SKM-1 treated with dmso at 0.1 percent for 144 hours (cell line): ENCODE data around the gene MMP17.

ENCODE experiments used
- DNase-seq: peaks from one replicate; lab custom pipeline; 2025; ENCODE audit not compliant: unreplicated experiment; lab: John Stamatoyannopoulos, UW

MMP17 gene

DNA sequence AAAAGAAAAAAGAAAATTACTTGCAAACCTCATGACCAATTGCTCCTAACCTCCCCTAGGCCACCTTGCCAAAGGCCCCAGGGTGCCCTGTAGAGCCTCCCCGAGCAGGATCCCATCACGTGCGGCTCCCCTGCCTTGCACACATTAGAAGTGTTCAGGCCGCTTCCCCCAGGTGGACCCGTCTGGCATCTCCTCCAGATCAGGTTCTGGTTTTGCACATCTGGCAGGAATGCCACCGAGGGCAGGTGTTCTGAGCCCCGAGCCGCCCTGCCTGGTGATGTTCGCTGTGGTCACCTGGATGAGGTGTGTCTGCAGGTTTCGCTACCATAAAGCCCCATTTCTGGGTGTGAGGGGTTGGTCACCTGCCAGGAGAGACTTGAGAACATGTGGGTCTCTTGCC lies 19.3 kb downstream of the MMP17 start:
- no peak for DNase-seq

DNA sequence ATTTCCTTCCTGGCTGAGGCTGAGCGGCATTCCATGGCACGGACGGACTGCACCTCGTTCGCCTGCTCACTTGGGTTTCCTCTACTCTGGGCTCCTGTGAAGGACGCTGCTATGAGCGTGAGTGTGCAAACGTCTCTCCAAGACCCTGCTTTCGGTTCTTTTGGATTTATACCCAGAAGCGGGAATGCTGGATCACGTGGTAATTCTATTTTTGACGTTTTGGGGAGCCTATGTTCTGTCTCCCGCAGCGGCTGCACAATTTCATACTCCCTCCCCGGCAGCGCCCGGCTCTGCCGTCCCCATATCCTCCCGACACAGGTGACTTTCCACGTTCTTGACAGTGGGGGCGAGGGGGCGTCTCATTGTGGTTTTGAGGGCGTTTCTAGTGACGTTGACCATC lies 20.6 kb downstream of the MMP17 start:
- no peak for DNase-seq

DNA sequence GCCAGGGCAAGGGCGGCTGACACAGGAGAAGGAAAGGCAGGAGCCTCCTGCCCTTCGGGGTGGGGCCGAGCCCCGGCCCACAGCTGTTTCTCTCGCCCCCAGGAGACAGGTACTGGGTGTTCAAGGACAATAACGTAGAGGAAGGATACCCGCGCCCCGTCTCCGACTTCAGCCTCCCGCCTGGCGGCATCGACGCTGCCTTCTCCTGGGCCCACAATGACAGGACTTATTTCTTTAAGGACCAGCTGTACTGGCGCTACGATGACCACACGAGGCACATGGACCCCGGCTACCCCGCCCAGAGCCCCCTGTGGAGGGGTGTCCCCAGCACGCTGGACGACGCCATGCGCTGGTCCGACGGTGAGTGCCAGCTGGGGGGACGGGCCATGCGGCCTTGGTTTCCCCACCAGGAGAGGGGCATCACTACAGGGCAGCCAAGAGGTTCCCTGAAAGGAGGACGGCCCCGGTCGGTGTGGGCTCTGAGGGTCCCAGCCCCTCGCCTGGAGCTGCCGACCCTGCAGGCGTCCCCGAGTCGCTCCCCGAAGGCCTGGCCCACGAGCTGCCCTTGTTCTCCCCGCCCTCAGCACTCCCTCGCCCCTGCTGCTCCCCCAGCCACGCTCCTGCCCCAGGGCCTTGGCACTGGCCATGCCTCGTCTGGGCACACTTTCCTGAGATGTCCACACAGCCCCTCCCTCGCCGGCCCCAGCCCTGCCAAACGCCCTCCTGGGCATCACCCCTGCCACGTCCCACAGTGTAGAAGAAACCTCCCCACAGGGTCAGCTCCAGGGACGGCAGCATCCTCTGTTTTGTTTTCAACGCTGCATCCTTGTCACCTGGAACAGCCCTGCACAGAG lies 21.7 kb downstream of the MMP17 start:
- no peak for DNase-seq

DNA sequence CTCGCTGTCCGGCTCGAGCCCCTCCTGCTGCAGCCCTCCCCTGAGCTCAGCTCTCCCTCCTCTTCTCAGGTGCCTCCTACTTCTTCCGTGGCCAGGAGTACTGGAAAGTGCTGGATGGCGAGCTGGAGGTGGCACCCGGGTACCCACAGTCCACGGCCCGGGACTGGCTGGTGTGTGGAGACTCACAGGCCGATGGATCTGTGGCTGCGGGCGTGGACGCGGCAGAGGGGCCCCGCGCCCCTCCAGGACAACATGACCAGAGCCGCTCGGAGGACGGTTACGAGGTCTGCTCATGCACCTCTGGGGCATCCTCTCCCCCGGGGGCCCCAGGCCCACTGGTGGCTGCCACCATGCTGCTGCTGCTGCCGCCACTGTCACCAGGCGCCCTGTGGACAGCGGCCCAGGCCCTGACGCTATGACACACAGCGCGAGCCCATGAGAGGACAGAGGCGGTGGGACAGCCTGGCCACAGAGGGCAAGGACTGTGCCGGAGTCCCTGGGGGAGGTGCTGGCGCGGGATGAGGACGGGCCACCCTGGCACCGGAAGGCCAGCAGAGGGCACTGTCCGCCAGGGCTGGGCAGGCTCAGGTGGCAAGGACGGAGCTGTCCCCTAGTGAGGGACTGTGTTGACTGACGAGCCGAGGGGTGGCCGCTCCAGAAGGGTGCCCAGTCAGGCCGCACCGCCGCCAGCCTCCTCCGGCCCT lies 22.8 kb downstream of the MMP17 start:
- no peak for DNase-seq

DNA sequence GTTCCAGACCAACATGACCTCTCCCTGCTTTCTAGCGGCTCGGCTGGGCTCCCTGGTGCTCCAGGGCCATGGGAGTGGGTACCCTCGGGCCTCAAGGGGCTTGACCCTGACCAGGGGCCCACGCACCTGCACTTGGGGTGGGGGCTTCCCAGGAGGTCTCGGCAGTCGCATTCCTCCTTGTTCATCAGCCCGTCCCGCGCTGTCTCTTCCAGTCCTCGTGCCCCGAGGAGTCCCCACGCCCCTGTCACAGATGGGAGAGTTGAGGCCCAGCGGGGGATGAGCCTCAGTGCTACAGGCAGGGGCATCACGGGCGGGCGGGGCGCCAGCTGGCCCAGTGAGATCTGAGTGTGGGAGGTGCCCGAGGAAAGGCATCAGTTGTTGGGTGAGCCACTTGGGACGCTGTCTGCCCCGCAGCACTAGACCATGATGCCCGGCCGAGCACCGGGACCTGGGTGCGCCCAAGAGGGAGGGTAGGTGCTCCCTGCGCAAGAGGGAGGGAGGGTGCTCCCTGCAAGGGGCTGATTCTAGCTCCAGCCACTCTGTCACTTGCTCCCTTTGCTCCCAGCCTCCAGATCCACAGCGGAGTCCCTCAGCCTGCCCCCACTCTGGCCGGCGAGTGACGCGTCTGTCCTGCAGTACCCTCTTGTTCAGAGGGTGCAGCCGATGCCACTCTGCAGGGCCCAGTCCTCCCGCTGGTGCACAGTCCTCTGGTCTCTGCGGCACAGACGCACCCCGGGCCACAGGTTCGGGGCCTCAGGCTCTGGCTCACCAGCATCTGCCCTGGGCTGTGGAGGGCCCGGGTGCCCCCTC lies 23.8 kb downstream of the MMP17 start:
- no peak for DNase-seq

DNA sequence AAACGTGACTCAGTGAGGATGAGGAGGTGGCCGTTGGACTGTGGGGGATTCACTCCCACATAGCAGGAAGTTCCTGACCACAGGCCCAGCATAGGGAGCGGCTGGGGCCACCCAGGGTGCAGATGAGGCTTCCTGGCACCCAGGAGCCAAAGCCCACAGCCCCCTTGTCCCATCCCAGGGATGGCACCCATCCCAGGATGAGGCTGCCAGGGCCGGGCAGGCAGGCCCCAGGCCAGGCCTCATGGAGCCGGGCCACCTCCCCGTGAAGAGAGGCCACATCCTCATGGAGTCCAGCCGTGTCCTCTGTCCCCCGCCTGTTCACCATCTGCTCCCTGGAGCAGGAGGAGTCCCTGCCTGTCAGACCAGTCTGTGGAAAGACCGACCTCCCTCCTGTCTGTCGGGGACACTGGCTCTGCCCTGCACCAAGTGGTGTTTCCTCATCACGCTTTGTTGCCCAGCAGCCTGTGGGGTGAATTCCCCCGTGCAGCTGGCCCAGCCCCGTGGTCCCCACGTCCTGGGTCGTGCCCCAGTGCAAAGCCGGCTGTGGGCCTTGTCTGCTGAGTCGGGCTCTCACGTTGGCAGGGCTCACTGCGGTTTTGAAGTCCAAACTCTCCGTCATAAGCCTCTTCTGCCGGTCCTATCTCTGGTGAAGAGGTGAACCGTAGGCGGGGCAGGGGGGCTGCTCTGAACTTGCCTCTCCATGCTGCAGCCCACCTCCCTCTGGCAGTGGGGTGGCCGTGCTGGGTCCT lies 24.5 kb downstream of the MMP17 start:
- peak; percentile 12 for DNase-seq

DNA sequence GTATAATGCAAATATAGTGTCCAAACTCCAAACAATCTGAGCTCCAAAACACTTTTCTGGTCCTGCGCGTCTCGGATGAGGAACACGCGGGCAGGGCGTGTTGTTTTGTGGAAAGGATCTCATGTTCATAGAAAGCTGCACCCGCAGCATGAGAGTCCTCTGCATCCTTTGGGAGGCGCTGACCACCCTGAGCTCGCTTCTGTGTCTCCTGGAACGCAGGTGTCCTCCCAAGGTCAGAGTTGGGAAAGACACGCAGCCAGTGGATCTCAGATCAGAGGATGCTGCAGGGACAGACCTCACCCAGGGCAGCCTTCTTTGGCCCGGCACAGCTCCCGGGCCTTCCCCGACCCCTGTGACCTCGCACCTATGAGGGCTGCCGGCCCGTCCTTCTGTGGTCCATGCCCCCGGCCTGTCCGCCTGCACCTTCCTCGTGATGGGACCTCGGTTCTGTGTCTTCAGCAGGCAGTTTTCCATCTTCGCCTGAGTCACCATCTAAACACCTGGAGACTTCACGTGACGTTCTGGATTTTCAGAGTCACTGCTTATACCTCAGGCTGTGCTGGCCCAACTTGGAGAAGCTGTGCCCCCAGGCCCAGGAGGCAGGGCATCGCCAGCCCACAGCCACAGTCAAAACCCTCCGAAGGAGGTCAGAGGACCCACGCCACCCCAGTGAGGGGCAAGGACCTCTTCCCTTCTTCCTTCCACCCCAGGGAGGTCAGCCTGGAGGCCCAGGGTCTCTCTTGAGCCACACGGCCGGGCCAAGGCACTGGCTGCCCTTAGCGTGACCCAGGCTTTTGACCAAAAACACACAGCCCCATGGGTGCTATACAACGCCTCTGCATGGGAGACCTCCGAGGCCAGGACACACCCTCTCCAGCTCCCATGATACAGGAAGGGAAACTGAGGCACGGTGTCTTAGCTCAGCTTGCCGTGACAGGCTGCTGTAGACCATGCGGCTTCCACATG lies 25.9 kb downstream of the MMP17 start:
- DNase-seq: no peak

DNA sequence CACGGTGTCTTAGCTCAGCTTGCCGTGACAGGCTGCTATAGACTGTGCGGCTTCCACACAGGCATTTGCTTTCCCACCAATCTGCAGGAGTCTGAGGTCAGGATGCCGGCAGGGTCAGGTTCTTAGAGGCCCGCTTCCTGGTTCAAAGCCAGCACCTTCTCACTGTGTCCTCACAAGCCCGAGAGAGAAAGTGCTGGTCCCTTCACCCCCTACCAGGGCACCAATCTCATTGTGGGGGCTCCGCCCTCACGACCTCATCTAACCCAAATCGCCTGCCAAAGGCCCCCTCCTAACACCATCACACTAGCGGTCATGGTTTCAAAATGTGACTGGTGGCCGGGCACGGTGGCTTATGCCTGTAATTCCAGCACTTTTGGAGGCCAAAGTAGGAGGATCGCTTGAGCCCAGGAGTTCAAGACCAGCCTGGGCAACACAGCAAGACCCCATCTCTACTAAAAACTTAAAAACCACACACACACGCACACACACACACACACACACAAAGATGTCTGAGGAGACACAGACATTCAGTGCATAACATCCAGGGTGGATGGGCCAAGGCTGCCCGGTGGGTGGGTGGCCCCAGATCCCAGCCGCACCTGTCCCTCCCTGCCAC lies 26.8 kb downstream of the MMP17 start:
- DNase-seq: no peak

DNA sequence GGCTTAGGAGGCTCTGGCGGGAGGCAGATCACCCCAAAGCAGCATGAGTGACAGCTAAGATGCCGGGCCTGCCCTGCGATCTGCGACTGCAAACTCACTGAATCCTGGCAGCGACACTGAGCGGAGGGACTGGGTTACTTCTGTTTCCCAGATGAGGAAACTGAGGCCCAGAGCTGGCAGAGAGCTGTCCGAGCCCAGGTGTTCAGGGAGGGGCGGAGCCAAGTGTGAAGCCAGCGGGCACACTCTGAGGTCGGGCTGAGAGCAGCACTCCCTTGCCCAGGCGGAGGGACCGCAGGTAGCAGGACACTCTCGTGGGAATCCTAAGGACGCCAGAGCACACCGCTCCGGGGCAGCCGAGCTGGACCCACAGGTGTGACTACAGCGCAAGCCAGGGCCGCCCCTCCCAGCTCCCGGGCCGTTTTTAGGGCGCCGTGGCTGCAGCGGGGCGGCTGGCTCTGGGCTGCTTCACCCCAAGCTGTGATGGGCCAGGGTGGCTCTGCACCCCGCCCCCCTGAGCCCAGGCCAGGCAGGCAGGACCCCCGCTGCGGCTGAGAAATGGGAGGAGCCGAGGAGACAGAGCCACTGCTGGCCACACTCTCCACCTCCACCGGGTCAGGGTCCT lies 27.4 kb downstream of the MMP17 start:
- DNase-seq: no peak

DNA sequence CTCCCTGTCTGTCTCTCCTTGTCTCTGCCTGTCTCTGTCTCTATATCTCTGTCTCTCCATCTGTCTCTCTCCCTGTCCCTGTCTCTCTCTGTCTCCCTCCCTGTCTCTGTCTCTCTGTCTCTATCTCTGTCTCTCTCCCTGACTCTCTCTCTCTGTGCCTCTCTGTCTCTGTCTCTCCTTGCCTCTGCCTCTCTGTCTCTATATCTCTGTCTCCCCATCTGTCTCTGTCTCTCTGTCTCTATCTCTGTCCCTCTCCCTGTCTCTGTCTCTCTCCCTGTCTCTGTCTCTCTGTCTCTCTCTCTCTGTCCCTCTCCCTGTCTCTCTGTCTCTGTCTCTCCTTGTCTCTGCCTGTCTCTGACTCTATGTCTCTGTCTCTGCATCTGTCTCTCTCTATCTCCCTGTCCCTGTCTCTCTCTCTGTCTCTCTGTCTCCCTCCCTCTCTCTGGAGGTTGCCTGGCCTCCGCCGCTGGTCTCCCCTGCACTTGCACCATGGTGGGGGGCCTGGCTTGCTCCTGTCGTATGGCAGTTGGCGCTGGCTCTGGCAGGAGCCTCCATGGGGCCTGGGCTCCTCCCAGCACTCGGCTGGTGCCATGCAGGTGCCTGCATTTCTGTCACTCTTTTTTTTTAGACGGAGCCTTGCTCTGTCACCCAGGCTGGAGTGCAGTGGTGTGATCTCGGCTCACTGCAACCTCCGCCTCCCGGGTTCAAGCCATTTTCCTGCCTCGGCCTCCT lies 28.3 kb downstream of the MMP17 start:
- no peak for DNase-seq

DNA sequence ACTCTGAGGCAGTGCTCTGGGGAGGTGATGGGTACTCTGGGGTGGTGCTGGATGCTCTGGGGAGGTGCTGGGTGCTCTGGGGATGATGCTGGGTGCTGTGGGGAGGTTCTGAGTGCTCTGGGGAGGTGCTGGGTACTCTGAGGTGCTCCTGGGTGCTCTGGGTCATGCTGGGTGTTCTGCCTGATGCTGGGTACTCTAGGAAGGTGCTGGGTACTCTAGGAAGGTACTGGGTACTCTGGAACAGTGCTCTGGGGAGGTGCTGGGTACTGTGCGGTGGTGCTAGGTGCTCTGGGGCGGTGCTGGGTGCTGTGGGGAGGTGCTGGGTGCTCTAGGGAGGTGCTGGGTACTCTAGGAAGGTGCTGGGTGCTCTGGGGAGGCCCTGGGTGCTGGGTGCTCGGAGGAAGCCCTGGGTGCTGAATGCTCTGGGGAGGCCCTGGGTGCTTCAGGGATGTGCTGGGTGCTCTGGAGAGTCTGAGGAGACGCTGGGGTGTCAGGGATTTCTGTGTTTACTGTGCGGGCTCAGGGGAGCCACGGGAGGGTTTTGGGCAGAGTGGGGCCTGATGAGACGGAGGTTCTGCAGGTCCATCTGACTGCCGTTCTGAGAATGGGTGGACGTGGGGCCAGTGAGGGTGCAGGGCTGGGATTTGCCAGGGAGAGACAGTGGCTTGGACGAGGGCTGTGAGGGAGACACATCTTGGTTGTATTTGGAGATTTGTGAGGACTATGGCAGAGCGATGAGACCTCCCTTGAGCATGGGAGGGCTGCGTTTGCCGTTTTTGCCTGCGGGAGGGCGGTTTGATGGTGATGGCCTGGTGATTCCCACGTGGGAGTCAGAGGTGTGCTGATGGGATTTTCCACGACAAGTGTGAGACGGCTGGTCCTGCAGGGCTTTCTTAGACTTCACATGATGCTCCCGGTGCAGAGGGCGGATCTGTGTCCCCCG lies 30.0 kb downstream of the MMP17 start:
- no peak for DNase-seq

DNA sequence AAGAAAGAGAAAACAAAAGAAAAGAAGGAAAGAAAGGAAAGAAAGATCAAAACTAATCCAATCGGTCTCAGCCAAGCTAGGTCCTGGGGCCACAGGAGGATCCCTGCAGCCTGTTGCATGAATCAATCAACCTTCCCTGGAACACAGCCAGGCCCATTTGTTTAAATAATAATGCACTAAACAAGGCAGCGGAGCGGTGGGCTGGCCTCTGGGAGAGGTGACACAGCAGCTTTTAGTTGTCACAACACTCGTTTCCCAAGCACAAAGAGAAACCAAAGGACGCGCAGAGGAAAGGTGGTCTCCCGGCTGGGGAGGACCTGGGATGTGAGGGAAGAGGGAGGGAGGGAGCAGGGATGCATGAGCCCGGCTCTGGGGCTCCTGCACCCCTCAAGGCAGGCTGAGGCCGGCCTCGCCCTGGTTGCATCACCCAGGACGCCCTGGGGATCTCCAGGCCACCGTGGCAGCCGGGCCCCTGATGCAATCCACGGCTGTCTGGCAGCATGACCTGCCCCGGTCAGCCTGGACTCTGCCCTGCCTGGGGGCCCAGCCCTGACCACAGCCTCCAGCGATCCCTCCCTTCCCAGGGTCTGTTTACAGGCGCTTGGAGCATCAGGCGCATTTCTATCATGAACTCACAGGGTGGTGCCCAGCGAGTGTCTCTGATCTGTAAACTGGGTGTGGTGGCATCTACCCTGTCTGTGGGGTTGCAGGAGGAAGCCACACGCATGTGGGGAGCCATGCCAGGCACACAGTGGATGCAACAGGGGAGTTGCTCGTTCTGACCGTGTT lies 32.5 kb downstream of the MMP17 start:
- peak; percentile 54 for DNase-seq

DNA sequence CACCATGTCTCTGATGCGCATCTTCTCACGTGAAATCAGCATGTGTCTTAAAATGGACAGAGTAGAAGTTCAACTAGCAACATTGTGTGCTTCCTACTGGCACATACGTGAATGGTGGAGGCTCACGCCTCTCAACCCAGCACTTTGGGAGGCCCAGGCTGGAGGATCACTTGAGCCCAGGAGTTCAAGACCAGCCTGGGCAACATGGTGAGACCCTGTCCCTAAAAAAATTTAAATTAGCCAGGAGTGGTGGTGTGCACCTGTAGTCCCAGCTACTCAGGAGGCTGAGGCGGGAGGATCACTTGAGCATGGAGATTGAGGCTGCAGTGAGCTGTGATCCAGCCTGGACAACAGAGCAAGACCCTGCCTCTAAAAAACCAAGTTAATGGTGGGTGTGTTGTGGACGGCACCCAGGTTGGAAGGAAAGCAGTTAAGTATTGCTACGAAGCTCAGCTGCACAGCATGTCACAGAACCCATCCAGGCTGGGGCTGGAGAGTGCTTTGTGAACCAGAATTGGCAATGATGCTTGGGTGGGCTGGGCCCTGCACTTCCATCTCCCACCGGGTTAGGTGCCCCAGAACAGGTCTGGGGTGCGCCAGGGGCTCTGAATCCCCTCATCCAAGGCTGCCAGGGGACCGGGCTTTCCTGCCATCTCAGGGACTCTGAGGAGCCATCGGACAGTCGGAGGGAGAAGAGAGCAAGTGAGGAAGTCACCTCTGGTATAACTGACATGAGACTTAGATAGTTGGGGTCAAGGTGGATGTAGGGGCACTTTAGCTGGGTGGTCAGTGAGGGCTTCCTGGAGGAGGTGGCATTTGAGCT lies 33.3 kb downstream of the MMP17 start:
- DNase-seq: no peak

DNA sequence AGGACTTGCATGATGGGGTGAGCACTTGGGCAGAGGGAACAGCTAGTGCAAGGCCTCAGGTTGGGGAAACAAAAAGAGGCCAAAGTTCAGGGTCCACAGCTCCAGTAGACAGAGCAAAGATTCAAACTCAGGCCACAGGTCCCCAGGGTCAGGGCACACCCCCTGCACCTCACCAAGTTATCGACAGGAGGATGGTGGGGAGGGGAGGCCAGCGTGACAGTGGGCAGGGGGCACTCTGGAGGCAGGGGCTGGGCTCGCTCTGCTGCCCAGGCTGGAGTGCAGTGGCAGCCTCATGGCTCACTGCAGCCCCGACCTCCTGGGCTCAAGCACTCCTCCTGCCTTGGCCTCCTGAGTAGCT lies 33.9 kb downstream of the MMP17 start:
- no peak for DNase-seq

DNA sequence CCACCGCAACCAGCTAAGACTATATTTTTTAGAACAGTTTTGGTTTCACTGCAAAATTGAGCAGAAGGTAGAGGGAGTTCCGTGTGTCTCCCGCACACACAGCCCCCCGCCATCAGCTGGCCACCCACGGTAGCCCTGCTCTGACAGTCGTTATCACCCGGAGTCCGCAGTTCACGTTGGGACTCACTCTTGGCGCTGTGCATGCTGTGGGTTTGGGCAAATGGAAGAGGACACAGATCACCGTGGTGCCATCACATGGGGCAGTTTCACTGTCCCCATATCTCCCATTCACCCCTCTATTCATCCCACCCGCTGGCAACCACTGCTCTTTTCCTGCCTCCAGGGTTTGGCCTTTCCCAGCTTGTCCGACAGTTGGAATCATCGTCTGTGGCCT lies 34.4 kb downstream of the MMP17 start:
- DNase-seq: no peak
